Measurements from ENCODE around the gene MAP2K6.
A peak's percentile ranks its signal among the peaks of the same experiment; 100 is the strongest.

DNA sequence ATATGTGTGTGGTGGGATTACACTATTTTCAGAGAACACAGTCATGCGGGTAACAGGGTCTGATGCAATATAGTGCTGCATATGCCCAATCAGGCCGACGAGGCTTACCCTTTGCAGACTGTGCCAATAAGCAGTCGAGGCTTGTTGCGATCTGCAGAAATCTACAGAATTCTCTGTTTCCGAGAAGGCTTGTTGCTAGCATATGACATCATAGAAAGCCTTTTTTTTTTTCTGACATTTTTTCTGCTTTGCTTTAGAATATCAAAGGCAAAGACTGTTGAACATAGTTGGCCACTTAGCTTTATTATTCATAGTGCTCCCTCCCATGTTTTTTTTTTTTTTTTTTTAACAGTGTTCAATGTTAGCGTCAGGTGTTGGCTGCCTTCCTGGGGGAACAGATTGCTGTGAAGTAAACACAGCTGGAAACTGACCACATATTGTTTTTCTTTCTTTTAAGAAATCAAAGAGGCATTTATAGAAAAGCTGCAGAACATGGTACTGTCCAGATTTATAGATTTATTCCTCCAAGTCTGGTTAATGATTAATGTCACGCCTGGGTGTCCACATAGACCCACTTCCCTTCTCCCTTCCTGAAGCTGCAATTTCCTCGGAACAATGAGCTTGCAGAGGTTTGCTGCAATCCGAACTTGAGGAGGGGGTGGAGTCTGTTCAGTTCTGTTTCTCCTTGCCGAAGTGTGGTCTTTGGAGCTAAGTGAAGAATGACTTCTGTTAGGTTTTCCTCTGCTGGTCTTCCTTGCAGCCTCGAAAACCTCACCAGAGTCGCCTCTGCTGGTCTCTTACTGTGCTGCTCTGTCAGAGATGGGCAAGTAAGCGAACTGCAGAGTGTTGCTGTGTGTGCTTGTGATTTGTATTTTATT is 87.3 kb downstream of the MAP2K6 start:
- no peak for TF ChIP-seq POLR2A (IDR thresholded peaks at IDR 0.05)
- TF ChIP-seq, protein P1, sequence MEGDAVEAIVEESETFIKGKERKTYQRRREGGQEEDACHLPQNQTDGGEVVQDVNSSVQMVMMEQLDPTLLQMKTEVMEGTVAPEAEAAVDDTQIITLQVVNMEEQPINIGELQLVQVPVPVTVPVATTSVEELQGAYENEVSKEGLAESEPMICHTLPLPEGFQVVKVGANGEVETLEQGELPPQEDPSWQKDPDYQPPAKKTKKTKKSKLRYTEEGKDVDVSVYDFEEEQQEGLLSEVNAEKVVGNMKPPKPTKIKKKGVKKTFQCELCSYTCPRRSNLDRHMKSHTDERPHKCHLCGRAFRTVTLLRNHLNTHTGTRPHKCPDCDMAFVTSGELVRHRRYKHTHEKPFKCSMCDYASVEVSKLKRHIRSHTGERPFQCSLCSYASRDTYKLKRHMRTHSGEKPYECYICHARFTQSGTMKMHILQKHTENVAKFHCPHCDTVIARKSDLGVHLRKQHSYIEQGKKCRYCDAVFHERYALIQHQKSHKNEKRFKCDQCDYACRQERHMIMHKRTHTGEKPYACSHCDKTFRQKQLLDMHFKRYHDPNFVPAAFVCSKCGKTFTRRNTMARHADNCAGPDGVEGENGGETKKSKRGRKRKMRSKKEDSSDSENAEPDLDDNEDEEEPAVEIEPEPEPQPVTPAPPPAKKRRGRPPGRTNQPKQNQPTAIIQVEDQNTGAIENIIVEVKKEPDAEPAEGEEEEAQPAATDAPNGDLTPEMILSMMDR (IDR thresholded peaks at IDR 0.05 in 8 of 11, conservative IDR thresholded peaks at IDR 0.05 in 3 of 11) = no peak
- peak in 1 of 3 donors; percentile 54 for TF ChIP-seq POLR2AphosphoS5 (IDR thresholded peaks at IDR 0.05)

Data from spleen (tissue), 7 donors.